ENCODE results near the gene PPP1R37. TPM values are rescaled to one million over a fixed set of nuclear protein-coding genes. Genes with fewer than 3 reads are reported as not detected.

PPP1R37 gene
- total and polyA plus RNA-seq, 2 donors (not counting 3 experiments of a cell fraction or from before 2014, with no cell fraction given), result 16.2 to 27.1 TPM

DNA sequence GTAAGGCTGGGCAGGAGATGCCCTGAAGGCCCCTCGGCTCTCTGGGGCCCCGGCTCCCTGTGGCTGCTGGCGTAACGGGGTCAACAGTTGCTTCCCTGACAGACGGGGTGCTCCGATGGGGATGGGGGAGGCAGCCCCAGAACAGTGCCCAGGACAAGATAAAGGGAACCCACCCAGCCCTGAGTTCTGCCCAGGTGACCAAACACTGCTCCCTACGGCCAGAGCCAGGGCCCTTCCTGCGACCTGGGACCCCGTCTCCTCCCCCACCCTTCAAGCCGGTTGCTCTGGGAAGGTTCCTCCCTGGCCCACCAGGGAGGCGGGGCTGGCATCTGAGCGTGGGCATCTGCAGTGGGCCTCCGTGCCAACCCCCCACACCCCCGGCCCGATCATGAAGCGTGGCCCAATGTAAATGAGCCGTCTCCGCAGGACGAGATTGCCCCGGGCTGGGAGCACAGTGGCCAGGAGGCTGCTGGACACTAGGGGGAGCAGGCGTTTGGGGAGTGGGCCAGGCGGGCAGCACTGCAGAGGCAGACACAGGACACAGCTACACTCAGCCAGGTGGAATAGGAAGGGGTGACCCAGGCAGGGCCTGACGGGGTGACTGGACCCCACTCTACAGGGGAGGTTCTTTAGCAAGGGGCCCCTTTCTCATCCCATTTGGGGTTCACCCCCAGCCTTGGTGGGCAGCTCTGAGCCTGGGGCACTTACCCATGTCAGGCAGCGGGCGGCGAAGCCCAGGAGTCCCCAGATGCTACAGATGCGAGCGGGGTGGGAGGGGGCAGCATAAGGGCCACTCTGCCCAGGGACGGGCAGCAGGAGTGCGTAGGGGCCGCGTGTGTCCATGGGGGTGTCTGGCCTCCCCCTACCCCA, 69.0 kb downstream of the PPP1R37 start:
- Histone ChIP-seq H3K79me2 (ENCODE audit: control insufficient read depth, insufficient read depth, low read length) (no peaks in the 10 kb centered on the region), H3K36me3 (ENCODE audit: control insufficient read depth in 2 of 2, extremely low read depth in 1 of 2, insufficient read depth in 2 of 2, low read length in 2 of 2) (no peaks in the 10 kb centered on the region), H4K20me1 (replicated peaks; ENCODE audit: control insufficient read depth, extremely low read depth, insufficient read depth, low read length) (no peaks in the 10 kb centered on the region), H3K9me1 (replicated peaks; ENCODE audit: control insufficient read depth, extremely low read depth, insufficient read depth, low read length) (no peaks in the 10 kb centered on the region), H3K27ac (ENCODE audit: insufficient read depth, low read depth, low read length) (no peak overlapping the region), H2AFZ (ENCODE audit: low read depth, low read length) (no peak overlapping the region), H3K9ac (replicated peaks; ENCODE audit: extremely low read depth, insufficient read depth, low read length) (no peak overlapping the region), H3K9me3 (replicated peaks; ENCODE audit: control insufficient read depth, insufficient read depth, low read length) (no peaks in the 10 kb centered on the region), H3K4me2 (ENCODE audit: insufficient read depth, low read length) (no peak overlapping the region), H3K4me1 (ENCODE audit: control insufficient read depth, extremely low read depth, insufficient read depth, low read length) (peaks cover 6% of the 10 kb centered on the region), H3K27me3 (ENCODE audit: control insufficient read depth in 2 of 2, insufficient read depth in 2 of 2, low read length in 2 of 2) (no peaks in the 10 kb centered on the region), H3K4me3 (replicated peaks in 1 of 3; ENCODE audit: insufficient read depth in 1 of 3, low read depth in 1 of 3, low read length in 3 of 3) (no peak overlapping the region)
- peak; percentile 50 for DNase-seq (ENCODE audit: low read depth, low spot score)
- ChIA-PET POLR2A (interaction anchor here (0.7 kb wide), 1 partner anchor 16 kb away, joined by 3 read pairs; the partner anchor contains the start of gene TRAPPC6A), CTCF (interaction anchor here (0.6 to 1.5 kb wide), 9 partner anchors 9 to 177 kb away, joined by 3 to 14 read pairs (median 7); partner anchors contain the start of genes BLOC1S3 and TRAPPC6A)
- FAIRE-seq, result peak; percentile 15
- no peak for TF ChIP-seq MYC (IDR thresholded peaks at IDR 0.05; ENCODE audit: low read depth, low read length)
- TF ChIP-seq, protein P1, sequence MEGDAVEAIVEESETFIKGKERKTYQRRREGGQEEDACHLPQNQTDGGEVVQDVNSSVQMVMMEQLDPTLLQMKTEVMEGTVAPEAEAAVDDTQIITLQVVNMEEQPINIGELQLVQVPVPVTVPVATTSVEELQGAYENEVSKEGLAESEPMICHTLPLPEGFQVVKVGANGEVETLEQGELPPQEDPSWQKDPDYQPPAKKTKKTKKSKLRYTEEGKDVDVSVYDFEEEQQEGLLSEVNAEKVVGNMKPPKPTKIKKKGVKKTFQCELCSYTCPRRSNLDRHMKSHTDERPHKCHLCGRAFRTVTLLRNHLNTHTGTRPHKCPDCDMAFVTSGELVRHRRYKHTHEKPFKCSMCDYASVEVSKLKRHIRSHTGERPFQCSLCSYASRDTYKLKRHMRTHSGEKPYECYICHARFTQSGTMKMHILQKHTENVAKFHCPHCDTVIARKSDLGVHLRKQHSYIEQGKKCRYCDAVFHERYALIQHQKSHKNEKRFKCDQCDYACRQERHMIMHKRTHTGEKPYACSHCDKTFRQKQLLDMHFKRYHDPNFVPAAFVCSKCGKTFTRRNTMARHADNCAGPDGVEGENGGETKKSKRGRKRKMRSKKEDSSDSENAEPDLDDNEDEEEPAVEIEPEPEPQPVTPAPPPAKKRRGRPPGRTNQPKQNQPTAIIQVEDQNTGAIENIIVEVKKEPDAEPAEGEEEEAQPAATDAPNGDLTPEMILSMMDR (IDR thresholded peaks at IDR 0.05; ENCODE audit: extremely low read depth in 1 of 2, insufficient read depth in 1 of 2, low read depth in 1 of 2, low read length in 2 of 2), result peak; percentile 61 to 90
- dilution Hi-C loops (cut with MboI; ENCODE audit: extremely low pct_ligation_motif_present, low sequenced_read_pairs), result no loop called here
- BruUV-seq (replicated peaks), result no TSS peak
- intact Hi-C loops (cut with micrococcal nuclease), result loop anchor here (1.0 to 2.0 kb wide), 4 partner anchors 9 to 177 kb away; no protein-coding TSS in a partner anchor

All from endothelial cell of umbilical vein (primary cell).